GM18868 (cell line): Measurements from ENCODE around the gene F11R.
"Not testable (repeated sequence)": the region's sequence is repeated elsewhere in the genome, so short reads cannot be mapped to it uniquely, and the experiment has no call there.

Experiments
- ATAC-seq: cut with Tn5 transposase; IDR thresholded peaks from one replicate; pipeline ENCODE4 v1.9.1; 2021; ENCODE audit warnings: mild to moderate bottlenecking, moderate library complexity; ENCODE audit not compliant: unreplicated experiment

F11R gene

DNA sequence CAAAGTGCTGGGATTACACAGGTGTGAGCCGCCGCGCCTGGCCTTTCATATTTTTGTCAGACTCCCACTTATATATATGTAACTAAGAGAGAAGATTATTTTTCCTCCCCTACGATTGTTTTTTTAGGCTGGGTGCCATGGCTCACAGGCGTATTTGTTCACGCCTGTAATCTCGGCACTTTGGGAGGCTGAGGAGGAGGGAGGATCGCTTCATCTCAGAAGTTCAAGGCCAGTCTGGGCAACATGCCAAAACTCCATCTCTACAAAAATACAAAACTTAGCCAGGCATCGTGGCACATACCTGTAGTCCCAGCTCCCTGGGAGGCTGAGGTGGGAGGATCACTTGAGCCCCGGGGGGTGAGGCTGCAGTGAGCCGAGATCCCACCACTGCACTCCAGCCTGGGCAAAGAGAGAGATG lies 42.4 kb downstream of the F11R start:
- ATAC-seq, result no peak

DNA sequence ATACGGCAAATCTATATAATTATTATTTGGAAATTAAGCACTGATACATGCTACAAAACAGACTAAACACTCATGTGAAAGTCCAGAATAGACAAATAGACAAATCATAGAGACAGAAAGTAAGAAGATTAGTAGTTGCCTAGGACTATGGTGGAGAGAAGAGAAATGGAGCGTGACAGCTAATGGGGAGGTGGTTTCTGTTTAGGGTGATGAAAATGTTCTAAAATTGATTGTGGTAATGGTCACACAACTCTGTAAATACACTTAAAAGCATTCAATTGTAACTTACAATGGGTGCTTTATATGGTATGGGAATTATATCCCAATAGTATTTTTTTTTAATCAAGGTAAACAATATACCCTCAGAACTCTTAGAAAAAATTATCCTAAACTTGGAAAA lies 45.9 kb downstream of the F11R start:
- ATAC-seq, result peak; percentile 65

DNA sequence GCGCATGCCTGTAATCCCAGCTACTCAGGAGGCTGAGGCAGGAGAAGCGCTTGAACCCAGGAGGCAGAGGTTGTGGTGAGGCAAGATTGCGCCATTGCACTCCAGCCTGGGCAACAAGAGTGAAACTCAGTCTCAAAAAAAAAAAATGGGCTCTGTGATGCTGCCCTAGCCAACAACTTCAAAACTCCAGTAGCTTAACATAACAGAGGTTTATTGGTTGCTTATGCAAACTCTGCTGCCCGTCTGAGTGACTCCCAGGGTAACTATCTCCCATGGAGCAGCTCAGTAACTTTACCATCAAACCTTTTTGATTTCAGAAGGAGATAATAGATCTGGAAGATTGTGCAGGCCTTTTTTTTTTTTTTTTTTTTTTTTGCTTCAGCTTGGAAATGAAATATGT lies 47.5 kb downstream of the F11R start:
- ATAC-seq, result no peak

DNA sequence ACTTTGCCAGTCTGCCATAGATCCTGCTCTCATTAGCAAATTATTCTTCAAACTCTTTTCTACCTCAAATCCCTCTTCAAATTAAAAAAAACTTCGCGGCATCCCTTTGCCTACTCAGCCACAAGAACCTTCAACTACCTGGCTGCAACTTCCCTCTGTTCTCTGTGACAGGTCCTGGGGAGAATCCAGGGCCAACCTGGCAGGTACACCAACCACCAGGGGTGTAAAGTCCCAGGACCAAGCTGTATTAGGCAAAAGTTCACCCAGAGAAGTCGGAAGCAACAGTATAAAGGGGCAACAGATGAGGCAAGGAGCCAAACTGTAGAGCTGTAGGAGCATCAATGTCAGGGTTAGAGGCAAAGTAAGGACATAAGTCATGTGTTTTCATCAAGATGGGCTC lies 48.0 kb downstream of the F11R start:
- ATAC-seq, result no peak

DNA sequence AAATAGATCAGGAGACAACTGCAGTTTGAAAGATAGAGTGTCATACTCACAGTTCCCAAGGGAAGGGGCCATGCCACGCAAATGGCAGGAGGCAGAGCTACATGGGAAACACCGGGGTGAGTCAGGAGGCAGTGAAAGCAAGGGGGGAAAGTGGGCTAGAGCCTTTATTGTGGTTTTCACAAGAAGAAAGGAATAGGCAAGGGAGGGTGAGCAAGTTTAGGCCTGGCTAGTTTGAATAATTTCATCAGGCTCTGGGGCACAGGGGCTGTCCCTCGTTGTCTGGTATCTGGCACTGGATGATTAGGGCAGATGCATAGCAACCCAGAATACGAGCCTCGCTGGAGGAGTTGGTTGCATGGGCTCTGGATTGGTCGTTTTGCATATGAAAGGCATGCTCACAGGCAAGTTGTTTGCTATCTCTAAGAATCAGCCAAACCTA lies 49.3 kb downstream of the F11R start:
- ATAC-seq, result peak; percentile 79

DNA sequence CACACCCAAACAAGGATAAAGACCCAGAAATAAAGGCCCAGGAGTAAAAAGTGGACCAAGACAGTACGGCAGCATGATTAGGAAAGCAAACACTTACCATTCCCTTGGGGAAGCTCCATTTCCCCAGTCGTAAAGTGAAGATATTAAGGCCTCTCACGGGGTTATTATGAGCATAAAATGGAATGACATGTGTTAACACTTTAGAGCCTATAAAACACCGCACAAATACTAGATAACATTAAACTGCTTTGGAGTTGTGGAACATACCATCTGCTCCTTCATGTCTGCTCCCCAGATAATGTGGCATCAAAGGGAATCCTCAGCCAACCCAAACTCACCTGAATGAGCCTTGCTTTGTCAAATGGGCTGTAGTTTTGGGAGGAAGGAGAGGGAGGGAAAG lies 57.4 kb downstream of the F11R start:
- no peak for ATAC-seq

DNA sequence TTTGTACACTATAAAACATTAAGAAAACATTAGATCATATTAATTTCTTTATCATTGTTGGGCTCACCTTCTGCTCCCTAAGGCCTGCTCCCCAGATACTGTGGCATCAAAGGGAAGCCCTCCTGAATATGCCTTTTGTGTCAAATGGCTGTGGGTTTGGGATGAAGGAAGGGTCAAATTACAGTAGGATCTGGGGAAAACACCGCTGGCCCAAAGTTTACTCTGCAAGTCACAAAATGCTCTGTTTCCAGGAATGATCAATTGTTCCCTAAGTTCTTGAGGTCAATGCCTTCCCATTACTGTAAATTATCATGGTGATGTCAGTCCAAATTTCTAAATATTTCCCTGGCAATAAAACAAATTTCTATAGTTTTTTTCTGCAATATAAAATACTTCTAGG lies 59.5 kb downstream of the F11R start:
- no peak for ATAC-seq

DNA sequence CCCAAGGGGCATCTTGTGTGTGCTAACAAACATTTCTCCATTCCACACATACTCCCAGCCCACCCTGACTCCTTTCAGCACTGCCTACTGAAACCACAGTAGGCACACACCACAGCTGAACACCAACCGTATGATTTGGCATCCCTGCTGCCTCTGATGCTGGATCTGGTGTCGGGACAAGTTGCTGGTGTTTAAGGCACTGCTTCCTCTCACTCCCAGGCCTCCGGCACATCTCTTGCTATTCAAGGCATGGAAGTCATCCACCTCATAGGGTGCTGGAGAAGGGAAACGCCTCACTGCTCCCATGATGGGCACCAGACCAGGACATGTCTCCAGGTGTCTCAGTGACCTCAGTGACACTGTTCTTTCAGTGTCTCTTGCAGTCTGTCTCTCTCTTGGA lies 64.0 kb downstream of the F11R start:
- ATAC-seq, result no peak

DNA sequence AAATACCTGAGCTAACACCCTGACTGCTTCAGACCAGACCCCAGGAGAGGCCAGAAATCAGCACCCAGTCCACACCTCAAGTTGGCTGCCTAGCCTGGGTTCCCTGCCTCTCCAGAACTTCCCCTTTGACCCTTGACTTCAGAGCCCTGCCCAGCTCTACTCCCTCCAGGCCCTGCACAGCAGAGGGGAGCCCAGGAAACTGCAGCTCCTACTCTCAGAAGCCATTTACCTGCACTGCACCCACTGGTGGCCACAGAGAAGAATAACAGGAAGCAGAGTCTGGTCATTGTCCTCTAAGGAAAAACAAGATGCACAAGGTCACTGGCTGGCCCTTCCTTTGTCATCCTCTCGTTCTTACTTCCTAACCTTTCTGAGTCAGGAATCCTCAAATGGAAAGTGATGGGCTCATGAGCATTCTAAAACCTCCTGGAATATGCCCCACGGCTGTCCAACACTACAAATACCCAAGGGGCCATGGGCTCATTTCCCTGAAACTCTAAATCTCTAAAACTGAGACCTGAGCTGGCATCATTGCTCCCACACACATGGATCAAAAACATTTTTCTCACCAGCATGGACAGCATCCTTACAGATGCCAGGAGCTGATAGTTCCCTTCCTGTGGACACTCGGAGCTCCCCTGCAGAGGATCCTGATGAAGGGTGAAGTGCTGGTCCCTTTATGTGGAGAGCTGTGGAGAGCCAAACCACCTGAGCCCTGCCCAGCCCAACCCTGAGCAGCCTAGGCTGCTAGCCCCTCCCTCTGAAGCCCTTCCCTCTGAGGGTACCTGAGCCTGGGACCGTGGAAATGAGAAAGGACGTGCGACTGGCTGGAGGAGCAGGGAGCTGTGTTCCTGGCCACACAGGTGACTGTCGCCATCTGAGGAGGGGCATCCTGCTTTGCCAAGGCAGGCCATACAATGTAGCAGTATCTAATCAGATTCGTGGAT lies 66.5 kb downstream of the F11R start, which contains the start of gene ITLN2:
TSS of gene ITLN2 (minus strand) at position 652 of the 947 bp plus-strand sequence. CDS start at position 584, 68 bp downstream.
- peak; percentile 61 for ATAC-seq

DNA sequence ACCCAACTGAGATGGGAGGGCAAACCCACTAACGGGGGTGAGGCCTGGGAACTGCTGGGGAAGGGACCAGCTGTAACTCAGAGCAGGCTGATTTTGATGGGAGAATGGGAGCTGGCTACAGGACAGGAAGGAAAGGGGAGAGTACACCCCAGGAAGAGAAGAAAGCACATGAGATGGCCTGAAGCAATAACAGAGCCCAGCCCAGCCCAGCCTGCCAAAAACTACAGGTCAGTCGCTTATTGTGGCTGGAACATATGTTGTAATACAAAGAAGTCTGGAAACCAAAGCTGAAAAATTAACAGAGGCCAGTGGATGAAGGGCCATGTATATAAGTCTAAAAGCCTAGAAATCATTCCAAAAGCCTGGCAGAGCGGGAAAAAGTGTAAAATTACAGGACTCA lies 67.9 kb downstream of the F11R start:
- ATAC-seq, result no peak

DNA sequence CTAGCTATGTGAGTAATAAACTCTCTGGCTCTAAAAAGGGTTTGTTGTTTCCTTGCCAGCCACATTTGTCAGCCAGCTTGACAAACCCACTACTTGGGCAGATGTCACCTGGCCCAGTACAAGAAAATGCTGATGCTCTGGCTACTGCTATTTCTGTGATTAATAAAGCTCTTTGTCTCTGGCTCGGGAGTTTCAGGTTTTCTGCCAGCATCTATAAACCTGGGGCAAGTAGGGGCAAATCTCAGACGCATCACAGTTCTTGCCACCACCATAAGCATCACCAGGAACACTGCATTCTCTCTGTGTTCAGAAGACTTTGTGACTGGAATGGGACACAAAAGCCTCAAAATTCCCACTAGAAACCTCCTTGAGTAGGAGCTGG lies 68.8 kb downstream of the F11R start:
- ATAC-seq, result no peak

DNA sequence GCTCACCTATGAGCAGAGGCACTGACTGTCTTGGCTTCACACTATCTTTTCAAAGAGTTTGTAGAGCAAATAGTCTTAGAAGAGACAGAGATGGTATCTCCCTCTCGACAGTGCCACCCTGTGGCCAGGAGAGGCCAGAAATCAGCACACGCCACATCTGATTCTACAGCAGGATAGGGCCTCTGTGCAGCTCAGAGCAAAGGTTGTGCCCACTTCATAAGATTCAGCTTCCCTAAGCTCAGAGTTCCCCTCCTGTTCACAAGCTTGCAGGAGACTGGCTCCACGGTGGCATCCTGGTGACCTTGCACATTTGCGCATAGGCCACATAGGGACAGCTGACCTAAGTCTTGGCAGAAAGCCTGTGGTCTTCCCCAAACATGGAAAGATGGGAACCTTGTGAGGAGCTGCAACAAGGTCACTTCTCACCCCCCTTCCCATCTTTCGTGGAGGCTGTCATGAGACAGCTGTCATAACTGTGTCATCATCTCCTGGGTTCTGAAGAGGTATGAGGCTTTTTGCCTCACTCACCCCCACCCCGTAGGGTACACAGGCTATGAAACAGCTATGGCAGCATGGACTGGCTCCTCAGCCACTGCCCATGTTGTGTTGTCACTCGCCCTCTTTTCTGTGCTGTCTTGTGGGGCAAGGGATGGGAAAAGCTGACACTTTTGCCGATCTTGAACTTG lies 69.4 kb downstream of the F11R start:
- no peak for ATAC-seq

DNA sequence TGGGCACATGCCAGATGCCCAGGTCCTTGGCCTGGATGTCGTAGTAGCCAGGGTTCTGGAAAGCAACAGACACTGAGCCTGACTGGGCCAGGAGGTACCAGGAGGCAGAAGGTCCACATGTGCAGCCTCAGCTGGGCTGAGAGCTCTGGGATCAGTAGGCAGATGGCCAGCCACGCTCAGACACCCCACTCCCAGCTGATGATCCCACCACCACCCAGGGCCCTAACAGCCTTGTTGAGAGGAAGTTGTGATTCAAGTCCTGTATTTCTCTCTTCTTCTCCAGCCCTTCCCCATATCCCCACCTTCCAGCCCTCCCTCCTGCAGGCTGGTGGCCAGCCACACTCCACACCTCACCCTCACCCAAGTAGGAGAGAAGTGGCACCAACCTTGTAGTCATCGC lies 70.3 kb downstream of the F11R start:
- ATAC-seq, result no peak

DNA sequence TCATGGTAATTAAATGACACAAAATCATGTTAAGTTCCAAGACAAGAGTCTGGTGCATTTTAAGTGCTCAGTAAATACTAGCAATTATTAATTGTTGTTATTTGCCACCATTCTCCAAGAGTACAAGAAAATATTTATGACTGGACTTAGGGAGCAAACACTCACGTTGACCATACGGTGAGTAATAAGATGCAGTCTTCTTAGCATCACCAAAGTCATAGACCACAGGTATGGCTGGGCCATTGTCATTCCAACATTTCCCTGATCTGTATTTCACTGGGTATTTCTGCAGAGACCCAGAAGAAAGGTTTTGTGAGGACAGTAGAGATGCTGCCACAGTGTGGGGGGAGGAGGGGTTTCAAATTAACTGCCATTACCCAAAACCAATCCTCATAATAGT lies 71.1 kb downstream of the F11R start:
- ATAC-seq, result no peak

DNA sequence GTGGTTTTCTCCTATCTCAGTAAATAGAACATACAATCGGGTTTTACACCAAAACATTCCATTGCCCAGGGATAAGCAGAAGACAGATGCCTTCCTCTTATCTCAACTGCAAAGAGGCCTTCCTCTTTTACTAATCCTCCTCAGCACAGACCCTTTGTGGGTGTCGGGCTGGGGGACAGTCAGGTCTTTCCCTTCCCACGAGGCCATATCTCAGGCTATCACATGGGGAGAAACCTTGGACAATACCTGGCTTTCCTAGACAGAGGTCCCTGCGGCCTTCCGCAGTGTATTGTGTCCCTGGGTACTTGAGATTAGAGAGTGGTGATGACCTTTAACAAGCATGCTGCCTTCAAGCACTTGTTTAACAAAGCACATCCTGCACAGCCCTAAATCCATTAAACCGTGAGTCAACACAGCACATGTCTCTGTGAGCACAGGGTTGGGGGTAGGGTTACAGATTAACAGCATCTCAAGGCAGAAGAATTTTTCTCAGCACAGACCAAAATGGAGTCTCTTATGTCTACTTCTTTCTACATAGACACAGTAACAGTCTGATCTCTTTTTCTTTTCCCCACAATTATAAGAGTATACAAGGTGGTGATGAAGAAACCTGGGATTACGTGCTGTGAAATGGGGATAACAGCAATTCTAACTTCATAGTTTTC lies 71.6 kb downstream of the F11R start:
- ATAC-seq, result not testable (repeated sequence)

DNA sequence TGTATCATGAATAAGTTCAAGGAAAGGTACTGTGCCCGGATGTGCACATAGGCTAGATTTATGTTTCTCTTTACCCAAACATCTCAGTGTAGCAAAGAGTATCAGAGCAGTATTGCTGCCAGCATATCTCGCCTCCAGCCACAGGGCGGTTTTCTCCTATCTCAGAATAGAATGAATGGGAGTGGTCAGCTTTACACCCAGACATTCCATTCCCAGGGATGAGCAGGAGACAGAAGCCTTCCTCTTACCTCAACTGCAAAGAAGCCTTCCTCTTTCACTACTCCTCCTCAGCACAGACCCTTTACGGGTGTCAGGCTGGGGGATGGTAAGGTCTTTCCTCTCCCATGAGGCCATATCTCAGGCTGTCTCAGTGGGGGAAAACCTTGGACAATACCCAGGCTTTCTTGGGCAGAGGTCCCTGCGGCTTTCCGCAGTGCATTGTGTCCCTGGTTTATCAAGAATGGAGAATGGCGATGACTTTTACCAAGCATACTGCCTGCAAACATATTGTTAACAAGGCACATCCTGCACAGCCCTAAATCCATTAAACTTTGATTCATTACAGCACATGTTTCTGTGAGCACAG lies 73.7 kb downstream of the F11R start:
- ATAC-seq, result not testable (repeated sequence)

DNA sequence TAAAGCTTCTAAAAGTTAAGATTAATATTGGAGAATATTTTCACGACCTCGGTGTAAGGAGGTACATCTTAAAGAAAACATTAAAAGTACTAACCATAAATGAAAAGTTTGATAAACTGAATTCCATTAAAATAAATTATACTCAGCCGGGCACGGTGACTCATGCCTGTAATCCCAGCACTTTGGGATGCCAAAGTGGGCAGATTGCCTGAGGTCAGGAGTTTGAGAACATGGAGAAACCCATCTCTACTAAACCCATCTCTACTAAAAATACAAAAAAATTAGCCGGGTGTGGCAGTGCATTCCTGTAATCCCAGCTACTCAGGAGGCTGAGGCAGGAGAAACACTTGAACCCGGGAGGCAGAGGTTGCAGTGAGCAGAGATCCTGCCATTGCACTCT lies 75.1 kb downstream of the F11R start:
- not testable (repeated sequence) for ATAC-seq
